K562 (cell line): ENCODE data around the gene PNRC2. TPM values are rescaled to one million over a fixed set of nuclear protein-coding genes. Genes with fewer than 3 reads are reported as not detected.

ENCODE experiments used
- AFF1 ChIP-seq, 2 experiments: fragments of 450-650 bp; IDR thresholded peaks; 2 replicates each; pipeline ENCODE4 v1.6.1; 2018; ENCODE audit warnings: mild to moderate bottlenecking in 2 of 2, low read depth in 1 of 2; ENCODE audit not compliant: partially characterized antibody in 2 of 2
- E4F1 ChIP-seq: fragments of 250-450 bp; sonication (Bioruptor Pico); IDR thresholded peaks from 2 replicates; pipeline ENCODE4 v1.5.0; 2021; ENCODE audit warnings: mild to moderate bottlenecking, borderline replicate concordance
- ELK3 ChIP-seq: fragments of 450-650 bp; formaldehyde crosslinking; IDR thresholded peaks from 2 replicates; pipeline ENCODE4 v1.4.0; 2020; ENCODE audit warnings: mild to moderate bottlenecking
- EP400 ChIP-seq: fragments of 450-650 bp; IDR thresholded peaks from 2 replicates; pipeline ENCODE4 v1.6.1; 2017; ENCODE audit warnings: antibody characterized with exemption, mild to moderate bottlenecking, moderate library complexity
- GATA2 ChIP-seq: sonication (generic); formaldehyde crosslinking; IDR thresholded peaks from 2 replicates; pipeline ENCODE4 v1.4.0; 2020; ENCODE audit warnings: mild to moderate bottlenecking, missing genetic modification reagents
- GMEB1 ChIP-seq: fragments of 250-450 bp; sonication (Bioruptor Pico); IDR thresholded peaks from 2 replicates; pipeline ENCODE4 v1.4.0; 2020; ENCODE audit warnings: mild to moderate bottlenecking
- GTF2E2 ChIP-seq: fragments of 200-800 bp; sonication (Bioruptor generic); IDR thresholded peaks from 2 replicates; pipeline ENCODE4 v1.6.1; 2016; ENCODE audit warnings: missing genetic modification characterization, missing compliant biosample characterization
- ID3 ChIP-seq, 2 experiments: fragments of 250-450 bp in 1 of 2; fragments of 450-650 bp in 1 of 2; sonication (Bioruptor Pico) in 1 of 2; IDR thresholded peaks; 2 replicates each; pipeline versions ENCODE4 v1.6.1 to v1.8.0; 2016 to 2021; ENCODE audit warnings: mild to moderate bottlenecking in 2 of 2, moderate library complexity in 2 of 2, missing compliant biosample characterization in 1 of 2, missing genetic modification characterization in 1 of 2
- KLF10 ChIP-seq: fragments of 250-450 bp; sonication (Bioruptor Pico); IDR thresholded peaks from 2 replicates; pipeline ENCODE4 v1.6.1; 2021; ENCODE audit warnings: matching md5 sums
- MTA3 ChIP-seq: fragments of 450-650 bp; formaldehyde crosslinking; IDR thresholded peaks from 2 replicates; pipeline ENCODE4 v1.6.1; 2017; ENCODE audit warnings: mild to moderate bottlenecking, borderline replicate concordance
- NFATC3 ChIP-seq: fragments of 450-650 bp; IDR thresholded peaks from 2 replicates; pipeline ENCODE4 v1.6.1; 2017; ENCODE audit warnings: mild to moderate bottlenecking
- NR2F6 ChIP-seq: fragments of 450-650 bp; formaldehyde crosslinking; IDR thresholded peaks from 2 replicates; pipeline ENCODE4 v1.4.0; 2020; ENCODE audit warnings: mild to moderate bottlenecking
- SIN3A ChIP-seq, 2 experiments: fragments of 150-350 bp in 1 of 2; IDR thresholded peaks; 2 replicates each; pipeline ENCODE4 v1.6.1; 2011 to 2016; ENCODE audit warnings: borderline replicate concordance in 2 of 2, low read depth in 2 of 2, low read length in 2 of 2, mild to moderate bottlenecking in 2 of 2, moderate library complexity in 2 of 2; ENCODE audit not compliant: control insufficient read depth in 1 of 2
- TBP ChIP-seq: optimal IDR thresholded peaks from 2 replicates; pipeline ENCODE3; 2011; ENCODE audit warnings: low read depth, low read length, improper control_type of control experiment
- YBX1 ChIP-seq: fragments of 450-650 bp; IDR thresholded peaks from 2 replicates; pipeline ENCODE4 v1.7.1; 2016; ENCODE audit warnings: mild to moderate bottlenecking
- ZNF217 ChIP-seq: sonication (generic); formaldehyde crosslinking; IDR thresholded peaks from 2 replicates; pipeline ENCODE4 v1.8.0; 2022; ENCODE audit warnings: mild to moderate bottlenecking, missing genetic modification reagents
- ZNF436 ChIP-seq: fragments of 250-450, 450-650 bp; sonication (Bioruptor Pico); formaldehyde crosslinking; IDR thresholded peaks from 2 replicates; pipeline ENCODE4 v1.7.0; 2020; ENCODE audit warnings: mild to moderate bottlenecking
- ZNF780A ChIP-seq: fragments of 250-450 bp; sonication (Bioruptor Pico); IDR thresholded peaks from 2 replicates; pipeline ENCODE4 v1.5.0; 2021; ENCODE audit warnings: mild to moderate bottlenecking
- polyA plus RNA-seq, 8 experiments: library from polyadenylated mRNA; depleted of rRNA in 4 of 8; stranded (reverse) in 5 of 8; unstranded in 3 of 8; fragments of >200 nt; fragmentation: Nextera tagmentation in 2 of 8; fragmentation: Illumina TruSeq in 1 of 8; extraction: Ambion mirVana in 2 of 8; extraction: Trizol in 1 of 8; gene quantifications; 2 replicates each; pipeline versions ENCODE4 v1.2.1 to v1.2.3, GENCODE V29; 2011 to 2014; ENCODE audit warnings: inconsistent platforms in 1 of 8, missing spikeins in 1 of 8
- total RNA-seq, 7 experiments: library from RNA; depleted of rRNA in 6 of 7; stranded (reverse); fragments of >200 nt in 6 of 7; fragmentation: Illumina TruSeq in 2 of 7; extraction: Trizol in 2 of 7; gene quantifications; 2 replicates each; pipeline versions ENCODE4 v1.2.1 to v1.2.3, GENCODE V29; 2011 to 2021; ENCODE audit warnings: low replicate concordance in 1 of 7

Gene PNRC2
- total and polyA plus RNA-seq, 9 of the 15 experiments (the other 6 are each of a cell fraction or from before 2014, with no cell fraction given) = 127 to 303 (median 203) TPM

GRCh38 chr1:23936481-23937176 lies 23.0 kb upstream of the PNRC2 start (continued):
- TF ChIP-seq SIN3A (IDR thresholded peaks at IDR 0.05; ENCODE audit: borderline replicate concordance in 2 of 2, control insufficient read depth in 1 of 2, low read depth in 2 of 2, low read length in 2 of 2) (no peak), GATA2 (CRISPR knock-in tag) (peak; percentile 23; the same call in 1 of the 2 replicates), ID3 (CRISPR knock-in tag; IDR thresholded peaks at IDR 0.05) (no peak), ID3 (tag; IDR thresholded peaks at IDR 0.05) (0 out of 2 replicates have a peak, but pooled peaks have one; percentile 22), EP400 (no peak), MTA3 (no peak), ZNF217 (CRISPR knock-in tag) (no peak), ZNF780A (CRISPR knock-in tag) (no peak), E4F1 (CRISPR knock-in tag) (no peak), ELK3 (CRISPR knock-in tag) (no peak), AFF1 (IDR thresholded peaks at IDR 0.05; ENCODE audit: low read depth in 1 of 2, partially characterized antibody in 2 of 2) (peak in 1 of 2 experiments; percentile 69), NR2F6 (CRISPR knock-in tag) (no peak), YBX1 (no peak), KLF10 (no peak), GTF2E2 (tag) (no peak), NFATC3 (no peak), GMEB1 (CRISPR knock-in tag) (no peak), TBP (no peak), ZNF436 (no peak)
